Endothelial cell of umbilical vein (primary cell): ENCODE results near the gene ZNF12. TPM values are rescaled to one million over a fixed set of nuclear protein-coding genes. Genes with fewer than 3 reads are reported as not detected.

ENCODE experiments used
- BruUV-seq: library from RNA; stranded (reverse); fragments of 400-500 nt; replicated peaks from 2 replicates; lab custom pipeline; 2021; lab: Mats Ljungman, UMichigan
- CTCF ChIA-PET: fragments of 300-600, 350-600 bp; sonication (Branson Sonifier 250); formaldehyde crosslinking; loops from one replicate; lab custom pipeline; 2021; ENCODE audit warnings: antibody characterized with exemption, inconsistent platforms; lab: Charles Lee
- POLR2A ChIA-PET: fragments of 300-600, 350-600 bp; sonication (Branson Sonifier 250); formaldehyde crosslinking; loops from one replicate; lab custom pipeline; 2021; ENCODE audit warnings: antibody characterized with exemption, inconsistent platforms; lab: Charles Lee
- DNase-seq: peaks from one replicate; pipeline ENCODE4 v3.0.0-alpha.2; 2011; ENCODE audit warnings: low read depth, low spot score
- FAIRE-seq: peaks from 2 replicates; lab custom pipeline; 2011; peaks lifted over from hg19 to GRCh38; lab: Jason Lieb, UNC
- H2AFZ ChIP-seq: 2 replicates; pipeline ENCODE4 v1.6.0; 2012; ENCODE audit warnings: low read depth, low read length, control low read depth, inconsistent platforms
- H3K27ac ChIP-seq: 2 replicates; pipeline ENCODE4 v1.5.1; 2011; ENCODE audit warnings: low read depth, mild to moderate bottlenecking, control low read depth, low read length, moderate library complexity; ENCODE audit not compliant: insufficient read depth
- H3K27me3 ChIP-seq, 2 experiments: 2 replicates each; pipeline versions ENCODE4 v1.6.0 to v1.6.1; 2011; ENCODE audit warnings: low read length in 2 of 2, mixed read lengths in 1 of 2; ENCODE audit not compliant: control insufficient read depth in 2 of 2, insufficient read depth in 2 of 2
- H3K36me3 ChIP-seq, 2 experiments: 2 replicates in 1 of 2; 3 replicates in 1 of 2; pipeline ENCODE4 v1.5.1; 2011; ENCODE audit warnings: low read length in 2 of 2, mild to moderate bottlenecking in 1 of 2, moderate library complexity in 1 of 2; ENCODE audit not compliant: control insufficient read depth in 2 of 2, insufficient read depth in 2 of 2; ENCODE audit errors: extremely low read depth in 1 of 2
- H3K4me1 ChIP-seq: 3 replicates; pipeline ENCODE4 v1.5.1; 2011; ENCODE audit warnings: mild to moderate bottlenecking, low read length; ENCODE audit not compliant: control insufficient read depth, insufficient read depth; ENCODE audit errors: extremely low read depth
- H3K4me2 ChIP-seq: 2 replicates; pipeline ENCODE4 v1.6.1; 2011; ENCODE audit warnings: low read length, control low read depth, mixed read lengths; ENCODE audit not compliant: insufficient read depth
- H3K4me3 ChIP-seq, 3 experiments: fragments of 200-600 bp in 1 of 3; sonication (generic), shearing (Covaris generic) in 1 of 3; replicated peaks in 1 of 3; 2 replicates each; pipeline ENCODE4 v1.5.1; 2011 to 2016; ENCODE audit warnings: control low read depth in 3 of 3, low read length in 3 of 3, mild to moderate bottlenecking in 2 of 3, inconsistent platforms in 1 of 3, low read depth in 1 of 3, moderate library complexity in 1 of 3; ENCODE audit not compliant: insufficient read depth in 1 of 3
- H3K79me2 ChIP-seq: 2 replicates; pipeline ENCODE4 v1.6.0; 2012; ENCODE audit warnings: low read length, inconsistent platforms; ENCODE audit not compliant: control insufficient read depth, insufficient read depth
- H3K9ac ChIP-seq: replicated peaks from 2 replicates; pipeline ENCODE3; 2011; ENCODE audit warnings: low read length, control low read depth; ENCODE audit not compliant: insufficient read depth; ENCODE audit errors: extremely low read depth
- H3K9me1 ChIP-seq: replicated peaks from 3 replicates; pipeline ENCODE4 v1.6.0; 2011; ENCODE audit warnings: mild to moderate bottlenecking, low read length; ENCODE audit not compliant: control insufficient read depth, insufficient read depth; ENCODE audit errors: extremely low read depth
- H3K9me3 ChIP-seq: replicated peaks from 2 replicates; pipeline ENCODE4 v1.5.1; 2012; ENCODE audit warnings: low read length, inconsistent platforms; ENCODE audit not compliant: control insufficient read depth, insufficient read depth
- H4K20me1 ChIP-seq: replicated peaks from 2 replicates; pipeline ENCODE3; 2011; ENCODE audit warnings: mild to moderate bottlenecking, low read length; ENCODE audit not compliant: control insufficient read depth, insufficient read depth; ENCODE audit errors: extremely low read depth
- EZH2 ChIP-seq: IDR thresholded peaks from 2 replicates; pipeline ENCODE4 v1.6.1; 2012; ENCODE audit warnings: borderline replicate concordance, low read depth, mild to moderate bottlenecking, moderate library complexity, low read length, inconsistent platforms; ENCODE audit not compliant: severe bottlenecking
- FOS ChIP-seq: IDR thresholded peaks from 2 replicates; pipeline ENCODE4 v1.6.1; 2011; ENCODE audit warnings: mild to moderate bottlenecking, low read length, moderate library complexity, borderline replicate concordance; ENCODE audit not compliant: insufficient read depth
- GATA2 ChIP-seq: IDR thresholded peaks from 2 replicates; pipeline ENCODE4 v1.7.0; 2011; ENCODE audit warnings: low read depth, mild to moderate bottlenecking, moderate library complexity, mixed read lengths, low read length; ENCODE audit not compliant: insufficient read length, insufficient read depth
- JUN ChIP-seq: IDR thresholded peaks from 2 replicates; pipeline ENCODE4 v1.6.1; 2011; ENCODE audit warnings: borderline replicate concordance, low read depth; ENCODE audit not compliant: insufficient read length, insufficient read depth
- POLR2A ChIP-seq: IDR thresholded peaks from 2 replicates; pipeline ENCODE4 v1.6.1; 2012; ENCODE audit warnings: low read depth, mild to moderate bottlenecking, control low read depth, low read length
- POLR2AphosphoS5 ChIP-seq: IDR thresholded peaks from 2 replicates; pipeline ENCODE4 v1.6.1; 2012; ENCODE audit warnings: low read depth, mild to moderate bottlenecking, control low read depth, low read length, moderate library complexity; ENCODE audit not compliant: insufficient read depth
- dilution Hi-C: fragments of 300-500 bp; cut with MboI; formaldehyde crosslinking; loops from one replicate; pipeline ENCODE4 v1.15.0; 2019; ENCODE audit warnings: low sequenced_read_pairs; ENCODE audit not compliant: extremely low pct_ligation_motif_present
- intact Hi-C: fragments of 100-400 bp; cut with micrococcal nuclease; formaldehyde crosslinking; loops from one replicate; pipeline ENCODE4 v1.10.0; 2022
- polyA plus RNA-seq, 4 experiments: library from polyadenylated mRNA; depleted of rRNA in 3 of 4; stranded (reverse) in 3 of 4; unstranded in 1 of 4; fragments of >200 nt; gene quantifications; 2 replicates each; pipeline versions ENCODE4 v1.2.1 to v1.2.3, GENCODE V29; 2011 to 2012; ENCODE audit warnings: missing spikeins in 1 of 4
- total RNA-seq: library from RNA; stranded (reverse); gene quantifications from 2 replicates; pipeline ENCODE4 v1.2.3, GENCODE V29; 2021
- TF ChIP-seq, protein P1 (sequence below): IDR thresholded peaks from 2 replicates; pipeline ENCODE4 v1.6.1; 2011; ENCODE audit not compliant: insufficient read depth, insufficient read length

Gene ZNF12
- total and polyA plus RNA-seq, 2 donors (not counting 3 experiments of a cell fraction or from before 2014, with no cell fraction given), result 5.0 to 13.4 TPM

DNA sequence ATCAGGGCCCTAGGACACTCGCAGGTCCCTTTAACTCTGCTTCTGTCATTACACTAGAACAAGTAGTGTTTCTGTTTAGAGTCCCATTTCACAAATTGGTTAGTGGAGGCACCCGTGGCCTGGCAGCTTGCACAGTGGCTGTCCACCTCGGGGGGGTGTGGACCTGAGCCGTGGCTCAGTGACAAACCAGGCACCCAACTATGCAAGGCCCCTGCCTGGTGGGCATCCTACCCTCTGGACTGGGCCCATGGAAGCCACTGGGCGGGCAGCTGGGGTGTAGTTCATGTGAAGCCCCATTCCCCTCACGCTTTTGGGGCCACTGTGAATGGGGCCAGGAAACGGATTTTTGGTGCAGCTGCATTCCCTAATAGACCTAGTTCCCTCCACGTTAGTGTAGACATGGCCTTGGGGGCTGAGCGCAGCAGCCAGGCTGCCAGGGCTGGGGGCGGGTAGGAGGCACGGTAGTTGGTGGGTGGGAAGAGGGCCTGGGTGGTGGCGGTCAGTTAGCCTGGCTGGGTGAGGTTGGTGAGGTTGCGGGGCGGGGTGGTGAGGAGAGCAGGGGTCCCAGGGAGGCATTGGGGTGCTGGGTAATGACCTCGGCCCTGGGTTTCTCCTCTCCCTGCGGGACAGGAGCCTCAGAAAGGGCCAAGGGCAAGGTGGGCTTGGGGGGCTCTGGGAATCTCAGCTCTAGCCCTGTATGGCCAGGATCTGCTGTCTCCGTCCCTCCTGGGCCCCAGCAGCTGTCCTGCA, 50.9 kb downstream of the ZNF12 start:
- Histone ChIP-seq H3K27me3 (peaks cover 0 to 2% of the 10 kb centered on the region in 2 experiments), H3K79me2 (no peaks in the 10 kb centered on the region), H3K4me2 (no peak overlapping the region), H3K9me1 (no peaks in the 10 kb centered on the region), H3K9me3 (no peaks in the 10 kb centered on the region), H3K27ac (no peak overlapping the region), H4K20me1 (no peaks in the 10 kb centered on the region), H3K4me1 (no peaks in the 10 kb centered on the region), H2AFZ (no peak overlapping the region), H3K4me3 (no peak overlapping the region), H3K36me3 (peaks cover 0 to 12% of the 10 kb centered on the region in 2 experiments), H3K9ac (no peak overlapping the region)
- ChIA-PET CTCF (no interaction called here), POLR2A (no interaction called here)
- TF ChIP-seq GATA2, result no peak
- TF ChIP-seq POLR2A, result no peak
- TF ChIP-seq POLR2AphosphoS5, result no peak
- TF ChIP-seq EZH2, result no peak
- TF ChIP-seq JUN, result no peak
- TF ChIP-seq, protein P1, sequence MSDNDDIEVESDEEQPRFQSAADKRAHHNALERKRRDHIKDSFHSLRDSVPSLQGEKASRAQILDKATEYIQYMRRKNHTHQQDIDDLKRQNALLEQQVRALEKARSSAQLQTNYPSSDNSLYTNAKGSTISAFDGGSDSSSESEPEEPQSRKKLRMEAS, result no peak
- no peak for TF ChIP-seq FOS
- DNase-seq, result no peak
- no peak for FAIRE-seq
- no TSS peak for BruUV-seq
- dilution Hi-C loops (no loop called here), intact Hi-C loops (no loop called here)
